GM19397 (cell line): ENCODE results near the gene TNFRSF8.

Experiments
- ATAC-seq: cut with Tn5 transposase; IDR thresholded peaks from one replicate; pipeline ENCODE4 v1.9.1; 2021; ENCODE audit warnings: mild to moderate bottlenecking, moderate library complexity; ENCODE audit not compliant: unreplicated experiment

TNFRSF8 gene

GRCh38 chr1:12140515-12141162, 77.5 kb downstream of the TNFRSF8 start:
- ATAC-seq, result no peak

GRCh38 chr1:12141163-12141850, 78.2 kb downstream of the TNFRSF8 start:
- no peak for ATAC-seq

GRCh38 chr1:12142141-12142823, 79.2 kb downstream of the TNFRSF8 start:
- no peak for ATAC-seq

DNA sequence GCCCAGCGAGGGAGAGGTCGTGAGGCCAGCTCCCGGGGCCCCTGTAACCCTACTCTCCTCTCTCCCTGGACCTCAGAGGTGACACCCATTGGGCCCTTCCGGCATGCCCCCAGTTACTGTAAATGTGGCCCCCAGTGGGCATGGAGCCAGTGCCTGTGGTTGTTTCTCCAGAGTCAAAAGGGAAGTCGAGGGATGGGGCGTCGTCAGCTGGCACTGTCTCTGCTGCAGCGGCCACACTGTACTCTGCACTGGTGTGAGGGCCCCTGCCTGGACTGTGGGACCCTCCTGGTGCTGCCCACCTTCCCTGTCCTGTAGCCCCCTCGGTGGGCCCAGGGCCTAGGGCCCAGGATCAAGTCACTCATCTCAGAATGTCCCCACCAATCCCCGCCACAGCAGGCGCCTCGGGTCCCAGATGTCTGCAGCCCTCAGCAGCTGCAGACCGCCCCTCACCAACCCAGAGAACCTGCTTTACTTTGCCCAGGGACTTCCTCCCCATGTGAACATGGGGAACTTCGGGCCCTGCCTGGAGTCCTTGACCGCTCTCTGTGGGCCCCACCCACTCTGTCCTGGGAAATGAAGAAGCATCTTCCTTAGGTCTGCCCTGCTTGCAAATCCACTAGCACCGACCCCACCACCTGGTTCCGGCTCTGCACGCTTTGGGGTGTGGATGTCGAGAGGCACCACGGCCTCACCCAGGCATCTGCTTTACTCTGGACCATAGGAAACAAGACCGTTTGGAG, 80.0 kb downstream of the TNFRSF8 start:
- ATAC-seq, result no peak

DNA sequence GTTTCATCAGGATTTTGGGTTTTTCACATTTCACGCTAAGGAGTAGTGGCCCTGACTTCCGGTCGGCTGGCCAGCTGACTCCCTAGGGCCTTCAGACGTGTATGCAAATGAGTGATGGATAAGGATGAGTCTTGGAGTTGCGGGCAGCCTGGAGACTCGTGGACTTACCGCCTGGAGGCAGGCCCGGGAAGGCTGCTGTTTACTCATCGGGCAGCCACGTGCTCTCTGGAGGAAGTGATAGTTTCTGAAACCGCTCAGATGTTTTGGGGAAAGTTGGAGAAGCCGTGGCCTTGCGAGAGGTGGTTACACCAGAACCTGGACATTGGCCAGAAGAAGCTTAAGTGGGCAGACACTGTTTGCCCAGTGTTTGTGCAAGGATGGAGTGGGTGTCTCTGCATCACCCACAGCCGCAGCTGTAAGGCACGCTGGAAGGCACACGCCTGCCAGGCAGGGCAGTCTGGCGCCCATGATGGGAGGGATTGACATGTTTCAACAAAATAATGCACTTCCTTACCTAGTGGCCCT, 80.6 kb downstream of the TNFRSF8 start:
- ATAC-seq, result no peak

DNA sequence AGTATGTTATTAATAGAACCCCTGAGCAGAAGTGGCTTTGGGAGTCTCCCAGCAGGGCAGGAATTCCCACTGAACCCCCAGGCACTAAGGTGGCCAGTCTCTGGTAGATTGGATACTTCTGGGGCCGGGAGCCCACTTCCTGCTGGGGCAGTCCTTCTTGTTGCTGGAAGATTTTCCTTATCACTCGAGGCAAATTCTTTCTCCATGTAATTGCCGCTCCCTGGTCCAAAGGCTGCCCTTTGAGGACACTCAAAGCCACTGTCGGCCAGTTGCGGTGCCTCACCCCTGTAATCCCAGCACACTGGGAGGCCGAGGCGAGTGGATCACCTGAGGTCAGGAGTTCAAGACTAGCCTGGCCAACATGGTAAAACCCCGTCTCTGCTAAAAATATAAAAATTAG, 81.1 kb downstream of the TNFRSF8 start:
- no peak for ATAC-seq

- ATAC-seq, result no peak
Observed at GRCh38 chr1:12144969-12145368, 81.9 kb downstream of the TNFRSF8 start.

GRCh38 chr1:12145616-12146342, 82.7 kb downstream of the TNFRSF8 start:
- ATAC-seq, result no peak

- no peak for ATAC-seq
Observed at GRCh38 chr1:12146343-12147112, 83.4 kb downstream of the TNFRSF8 start.

DNA sequence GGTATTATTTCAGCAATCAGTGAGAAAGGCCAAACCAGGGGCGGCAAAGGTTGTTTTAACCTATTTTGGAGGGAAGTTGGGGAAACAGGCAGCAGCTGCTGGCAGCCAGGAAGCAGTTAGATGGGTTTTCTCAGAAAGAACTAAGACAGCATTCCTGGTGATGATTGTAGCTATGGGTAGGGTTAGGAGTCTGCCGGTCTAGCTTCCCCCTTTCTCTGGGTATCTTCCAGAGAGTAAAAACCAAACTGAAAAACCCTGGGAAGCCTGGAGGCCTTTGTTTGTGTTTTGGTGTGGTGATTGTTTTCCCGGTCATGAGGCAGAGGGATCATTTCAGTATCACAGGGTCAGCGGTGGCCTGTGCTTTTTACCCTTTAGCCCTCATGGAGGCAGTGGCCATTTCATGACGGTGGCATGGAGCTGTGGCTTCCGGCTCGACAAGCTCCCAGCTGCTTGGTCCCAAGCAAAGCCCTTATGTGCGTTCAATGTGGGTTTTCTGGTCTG, 84.1 kb downstream of the TNFRSF8 start:
- ATAC-seq, result no peak

GRCh38 chr1:12148160-12148957, 85.3 kb downstream of the TNFRSF8 start:
- no peak for ATAC-seq

GRCh38 chr1:12148958-12149790, 86.1 kb downstream of the TNFRSF8 start:
- ATAC-seq, result no peak

- no peak for ATAC-seq
Observed at GRCh38 chr1:12149791-12150175, 86.7 kb downstream of the TNFRSF8 start.

DNA sequence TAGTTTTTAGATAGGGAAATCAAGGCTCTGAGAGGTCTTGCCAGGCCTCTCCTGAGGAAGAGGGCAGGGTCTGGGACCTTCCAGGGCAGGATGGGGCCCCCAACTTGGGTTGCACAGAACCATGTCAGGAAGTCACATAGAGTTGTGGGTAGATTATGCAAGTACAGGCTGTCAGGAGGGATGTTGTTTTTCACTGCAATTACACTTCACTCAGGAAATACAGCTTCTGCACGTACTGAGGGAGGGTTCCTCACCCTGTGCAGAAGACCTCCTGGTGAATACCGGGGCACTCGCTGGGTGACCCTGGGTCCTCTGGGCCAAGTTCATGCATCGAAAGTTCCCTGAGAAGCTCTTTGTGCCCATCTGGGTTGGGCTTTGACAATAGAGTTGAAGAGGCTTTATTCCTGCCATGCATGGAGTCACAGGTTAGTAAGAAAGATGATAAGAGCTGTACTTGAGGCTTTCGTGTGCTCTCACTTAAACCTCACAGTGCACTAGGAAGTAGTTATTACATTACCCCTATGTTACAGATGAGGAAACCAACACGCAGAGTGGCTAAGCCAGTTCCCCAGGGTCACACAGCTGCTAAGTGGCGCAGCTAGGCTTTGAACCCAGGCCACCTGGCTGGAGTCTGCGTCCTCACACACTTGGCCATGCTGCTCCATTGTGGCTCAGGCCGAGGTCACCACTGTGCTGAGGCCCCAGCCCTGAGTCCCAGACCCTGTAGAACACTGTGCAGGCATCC, 87.5 kb downstream of the TNFRSF8 start:
- no peak for ATAC-seq

DNA sequence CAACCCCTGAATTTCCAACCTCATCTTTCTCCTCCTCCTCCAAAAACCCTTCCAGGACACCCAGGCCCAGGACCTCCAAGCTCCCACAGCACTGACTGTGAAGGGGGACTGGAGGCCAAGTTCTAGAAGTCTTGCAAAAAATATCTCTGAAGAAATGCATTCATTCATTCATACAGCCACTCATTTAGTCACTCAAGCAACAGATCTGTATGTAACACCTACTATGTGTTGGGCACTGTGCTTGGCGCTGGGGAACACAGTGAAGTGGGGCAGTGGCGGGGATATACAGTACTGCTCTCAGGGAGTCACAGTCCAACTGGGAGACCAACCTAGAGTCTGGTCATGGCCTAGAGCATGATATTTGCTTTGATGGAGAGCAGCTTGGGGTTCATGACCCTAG, 88.4 kb downstream of the TNFRSF8 start:
- no peak for ATAC-seq

- ATAC-seq, result peak; percentile 56
Observed at GRCh38 chr1:12152113-12152891, 89.2 kb downstream of the TNFRSF8 start.
